ENCODE measurements around the gene DOK6.
"Not testable (repeated sequence)": the region's sequence is repeated elsewhere in the genome, so short reads cannot be mapped to it uniquely, and the experiment has no call there.

DOK6 gene

GRCh38 chr18:69878213-69878933, 477.7 kb downstream of the DOK6 start:
- DNase-seq = no peak

DNA sequence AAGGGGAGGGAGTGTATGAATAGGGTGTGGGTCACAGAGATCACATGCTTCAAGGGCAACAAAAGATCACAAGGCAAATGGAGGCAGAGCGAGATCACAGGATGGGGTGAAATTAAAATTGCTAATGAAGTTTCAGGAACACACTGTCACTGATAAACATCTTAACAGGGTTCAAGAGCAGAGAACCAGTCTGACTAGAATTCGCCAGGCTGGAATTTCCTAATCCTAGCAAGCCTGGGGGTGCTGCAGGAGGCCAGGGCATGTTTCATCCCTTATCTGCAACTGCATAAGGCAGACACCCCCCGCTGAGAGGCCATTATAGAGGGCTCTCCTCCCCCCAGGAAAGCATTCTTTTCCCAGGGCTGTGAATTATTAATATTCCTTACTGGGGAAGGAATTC, 478.4 kb downstream of the DOK6 start:
- DNase-seq = not testable (repeated sequence)

GRCh38 chr18:69880083-69880482, 479.4 kb downstream of the DOK6 start:
- no peak for DNase-seq

GRCh38 chr18:69882965-69883668, 482.4 kb downstream of the DOK6 start:
- no peak for DNase-seq

DNA sequence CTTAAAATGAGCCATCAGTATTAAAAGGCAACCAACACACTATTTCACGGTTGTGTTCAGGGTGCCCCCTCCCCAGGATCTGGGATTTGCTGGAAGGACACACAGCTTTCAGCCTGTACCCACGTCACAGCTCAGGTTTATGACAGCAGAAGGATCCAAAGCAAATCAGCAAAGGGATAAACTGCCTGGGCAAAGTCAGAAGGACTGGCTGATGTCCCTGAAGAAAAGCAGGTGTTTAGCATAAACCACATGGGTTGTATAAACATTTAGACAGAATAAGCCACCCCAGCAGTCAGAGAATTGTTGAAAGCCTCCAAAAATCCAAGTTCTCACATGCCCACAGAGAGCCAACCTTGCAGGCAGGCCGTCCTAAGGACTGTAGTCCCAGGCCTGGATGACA, 483.1 kb downstream of the DOK6 start:
- DNase-seq = no peak

- no peak for DNase-seq
These were observed 484.7 kb downstream of the DOK6 start for GRCh38 chr18:69885355-69885754.

DNA sequence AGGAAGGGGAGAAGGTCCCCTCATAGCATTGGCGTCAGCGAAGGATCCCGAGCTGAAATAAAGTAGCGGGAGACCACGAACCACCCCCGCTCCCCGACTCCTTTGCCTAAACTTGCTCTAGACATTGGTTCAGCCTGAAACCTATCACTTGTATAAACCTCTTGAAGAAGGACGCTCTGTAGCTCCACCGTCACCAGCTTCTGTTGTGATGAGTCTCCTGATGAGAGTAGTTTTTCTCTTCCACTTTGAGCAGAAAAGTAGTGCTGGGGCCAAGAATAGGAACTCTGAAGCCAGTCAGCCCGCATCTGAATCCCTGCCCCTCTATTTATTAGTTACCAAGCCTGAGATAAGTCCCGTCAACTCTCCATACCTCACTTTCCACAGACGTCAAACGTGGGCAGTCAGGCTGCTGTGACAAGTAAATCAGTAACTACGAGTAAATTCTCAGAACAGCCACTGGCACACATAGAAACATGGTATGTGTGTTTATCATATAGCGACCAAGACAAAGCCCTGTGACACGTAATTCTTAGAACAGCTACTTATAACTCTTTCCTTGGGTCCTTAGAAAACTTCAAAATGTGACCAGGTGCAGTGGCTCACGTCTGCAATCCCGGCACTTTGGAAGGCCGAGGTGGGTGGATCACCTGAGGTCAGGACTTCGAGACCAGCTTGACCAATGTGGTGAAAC, 485.3 kb downstream of the DOK6 start:
- no peak for DNase-seq

DNA sequence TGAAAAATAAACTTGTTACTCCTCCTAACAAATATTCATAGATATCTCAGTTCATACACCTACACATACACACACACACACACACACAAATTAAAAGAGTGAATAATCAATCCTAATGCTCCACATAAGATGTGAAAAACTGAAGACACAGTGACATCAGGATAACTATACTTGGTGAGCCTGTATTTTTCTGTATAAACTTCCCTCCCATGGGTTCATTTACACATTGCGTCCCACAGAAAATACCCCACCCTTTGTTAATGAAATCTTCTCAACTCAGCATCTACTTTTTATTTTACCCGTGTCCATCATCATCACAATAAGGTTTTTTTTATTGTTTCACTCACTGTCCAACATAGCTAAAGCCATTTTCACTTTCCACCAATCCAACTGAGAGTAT, 486.6 kb downstream of the DOK6 start:
- no peak for DNase-seq

GRCh38 chr18:69889009-69889408, 488.3 kb downstream of the DOK6 start:
- DNase-seq = no peak

DNA sequence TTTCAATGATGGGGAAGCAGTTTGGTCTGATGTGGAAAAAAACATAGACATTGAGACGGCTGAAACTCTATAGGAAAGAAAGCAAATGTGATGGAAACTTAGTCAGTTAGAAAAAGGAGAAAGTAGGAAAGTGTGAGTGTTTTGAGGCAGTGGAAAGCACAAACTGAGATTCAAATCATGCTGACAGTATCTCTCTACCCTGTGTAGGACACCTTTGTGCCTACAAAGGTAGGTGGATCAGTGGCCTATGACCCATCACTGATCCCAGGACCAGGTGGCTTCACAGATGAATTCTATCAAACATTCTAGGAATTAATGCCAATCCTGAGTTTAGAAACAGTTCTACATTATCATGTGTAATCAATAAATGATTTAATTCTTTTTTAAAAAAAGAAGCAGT, 489.9 kb downstream of the DOK6 start:
- no peak for DNase-seq

DNA sequence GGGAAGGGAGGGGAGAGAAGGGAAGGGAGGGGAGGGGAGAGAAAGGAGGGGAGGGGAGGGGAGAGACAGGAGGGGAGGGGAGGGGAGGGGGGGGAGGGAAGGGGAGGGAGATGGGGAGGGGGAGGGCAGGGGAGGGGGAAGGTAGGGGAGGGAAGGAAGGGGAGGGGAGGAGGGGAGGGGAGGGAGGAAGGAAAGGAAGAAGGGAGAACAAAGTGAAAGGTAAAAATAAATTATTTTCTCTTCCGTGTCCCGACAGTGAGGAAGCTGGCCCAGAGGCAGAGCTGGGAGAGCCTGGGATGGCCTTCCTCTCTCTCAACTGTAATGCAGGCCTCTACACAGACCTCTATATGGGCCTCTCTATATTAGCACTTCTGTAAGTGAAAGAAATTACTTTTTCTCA, 493.8 kb downstream of the DOK6 start:
- DNase-seq = no peak

DNA sequence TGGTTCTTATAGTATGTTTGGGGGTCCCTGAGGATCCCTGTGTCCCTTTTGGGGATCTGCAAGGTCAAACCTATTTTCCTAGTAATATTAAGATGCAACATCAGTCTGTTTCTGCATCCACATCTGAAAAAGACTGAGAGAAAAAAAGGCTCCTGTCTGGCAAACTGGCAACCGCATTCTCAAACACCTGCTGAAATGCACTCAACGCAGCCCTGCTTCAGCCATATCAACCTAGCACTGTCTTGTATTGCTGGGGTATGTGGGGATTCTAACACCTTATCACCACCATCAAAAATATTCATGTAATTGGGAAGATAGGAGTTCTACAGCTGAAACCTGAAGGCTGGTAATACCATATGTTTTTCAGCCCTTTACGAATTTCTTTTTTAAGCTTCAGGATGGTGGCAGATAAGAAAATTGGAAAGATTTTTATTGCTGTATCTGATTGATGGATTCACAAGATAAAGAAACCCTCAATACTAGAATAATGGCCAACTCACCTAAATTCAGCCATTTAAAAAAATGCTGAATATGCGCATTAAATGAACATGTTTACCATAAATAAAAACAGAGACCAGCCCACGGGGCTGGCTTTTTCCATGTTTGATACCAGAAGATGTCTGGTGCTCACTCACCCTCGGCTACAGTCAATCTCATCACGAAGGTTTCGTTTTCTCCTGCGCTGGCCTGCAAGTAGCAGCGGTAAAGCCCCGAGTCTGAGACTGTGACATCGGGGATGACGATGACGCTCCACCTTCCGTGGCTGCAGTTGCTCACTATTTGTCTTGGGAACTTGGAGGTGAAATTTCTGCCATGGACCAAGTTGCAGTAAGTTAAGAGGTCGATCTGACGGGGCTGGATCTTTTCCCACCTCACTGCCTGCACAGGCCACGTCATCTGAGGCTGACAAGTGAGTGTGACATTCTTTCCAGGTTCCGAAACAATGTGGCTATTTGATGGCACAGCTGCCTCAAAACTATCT, 494.7 kb downstream of the DOK6 start:
- no peak for DNase-seq

DNA sequence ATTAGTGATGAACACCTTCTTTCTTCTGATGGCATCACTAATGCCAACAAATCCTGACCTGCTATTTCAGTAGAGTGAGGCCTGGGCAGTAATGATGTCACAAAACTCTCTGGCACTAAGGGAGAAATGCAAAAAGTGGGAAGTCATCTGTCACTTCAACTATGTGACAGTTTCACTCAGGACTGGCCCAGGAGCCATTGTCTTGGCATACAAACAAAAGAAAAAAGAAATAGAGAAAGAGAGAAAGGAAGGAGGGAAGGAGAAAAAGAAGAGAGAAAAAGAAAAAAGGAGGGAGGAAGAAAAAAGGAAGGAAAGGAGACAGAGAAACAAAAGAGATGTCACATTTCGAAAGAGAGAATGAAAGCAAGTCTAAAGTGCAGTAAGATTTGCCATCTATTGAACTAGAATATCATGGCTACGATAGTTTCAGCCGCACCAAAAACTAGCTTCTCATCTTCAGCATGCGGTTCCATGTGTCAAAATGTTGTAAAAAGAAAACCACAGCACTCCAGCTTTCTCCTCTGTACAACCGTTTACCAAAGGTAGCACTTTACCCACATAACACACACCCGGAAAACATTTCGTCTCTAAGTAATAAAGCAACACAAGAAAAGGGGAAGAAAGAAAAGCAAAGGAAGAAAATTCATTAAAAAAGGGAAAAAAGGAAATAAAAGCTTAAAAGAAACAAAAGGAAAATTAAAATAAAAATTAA, 496.9 kb downstream of the DOK6 start:
- DNase-seq = no peak

- no peak for DNase-seq
These were observed 497.7 kb downstream of the DOK6 start for GRCh38 chr18:69898241-69898861.

All from midbrain (tissue), 1 donor.